Cardiac fibroblast (primary cell): ENCODE results near the gene DNAJC6.

Source experiments
- DNase-seq, 2 donors: peaks; one replicate each; pipeline versions ENCODE4 v3.0.0 to v3.0.0-alpha.2; 2010; ENCODE audit warnings: low read depth in 2 of 2
- H3K4me3 ChIP-seq, 2 donors: replicated peaks in 1 of 2; 1 replicate in 1 of 2; 2 replicates in 1 of 2; pipeline ENCODE4 v1.5.1; 2011; ENCODE audit warnings: low read depth in 2 of 2, low read length in 2 of 2, mild to moderate bottlenecking in 2 of 2, moderate library complexity in 1 of 2
- CTCF ChIP-seq: IDR thresholded peaks from one replicate; pipeline ENCODE4 v1.5.1; 2011; ENCODE audit warnings: low read depth, mild to moderate bottlenecking, low read length, inconsistent platforms

DNAJC6 gene

GRCh38 chr1:65316233-65316632 lies 6.9 kb downstream of the DNAJC6 start:
- no peak overlapping the region for H3K4me3 ChIP-seq
- no peak for TF ChIP-seq CTCF
- DNase-seq: no peak

- no peak for DNase-seq
- H3K4me3 ChIP-seq: no peak overlapping the region
- no peak for TF ChIP-seq CTCF
Measured at GRCh38 chr1:65317866-65318653, 8.7 kb downstream of the DNAJC6 start.

- no peak overlapping the region for H3K4me3 ChIP-seq
- no peak for TF ChIP-seq CTCF
- DNase-seq: no peak
Measured at GRCh38 chr1:65319141-65319540, 9.8 kb downstream of the DNAJC6 start.

- no peak for DNase-seq
- TF ChIP-seq CTCF: no peak
- H3K4me3 ChIP-seq: no peak overlapping the region
Measured at GRCh38 chr1:65319754-65320153, 10.4 kb downstream of the DNAJC6 start.

DNA sequence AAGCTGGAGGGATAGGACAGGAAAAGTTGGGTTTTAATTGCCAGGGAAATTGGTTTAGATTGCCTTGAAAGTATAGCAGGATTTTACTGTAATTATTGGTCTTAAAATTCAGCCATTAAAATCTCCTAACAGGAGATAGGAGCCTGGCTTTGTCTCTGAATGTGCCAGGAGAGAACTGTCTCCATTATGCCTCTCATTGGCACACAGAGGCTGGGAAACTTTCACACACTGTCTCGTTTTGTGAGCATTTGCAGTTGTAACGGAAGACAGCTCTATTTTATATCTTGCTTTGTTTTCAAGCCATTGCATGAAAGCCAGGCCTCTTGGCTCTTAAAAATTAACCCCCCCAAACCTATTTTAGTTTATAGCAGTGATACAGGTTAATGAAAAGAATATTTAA lies 12.5 kb downstream of the DNAJC6 start:
- H3K4me3 ChIP-seq: no peak overlapping the region
- DNase-seq: no peak
- TF ChIP-seq CTCF: no peak

- TF ChIP-seq CTCF: no peak
- DNase-seq: peak in 1 of 2 donors; percentile 33
- no peak overlapping the region for H3K4me3 ChIP-seq
Measured at GRCh38 chr1:65323246-65323645, 13.9 kb downstream of the DNAJC6 start.

- no peak for TF ChIP-seq CTCF
- no peak for DNase-seq
- no peak overlapping the region for H3K4me3 ChIP-seq
Measured at GRCh38 chr1:65330021-65330420, 20.7 kb downstream of the DNAJC6 start.
